HepG2 (cell line): ENCODE data around the gene STK39. TPM values are rescaled to one million over a fixed set of nuclear protein-coding genes. Genes with fewer than 3 reads are reported as not detected.

ENCODE experiments used
- FOXK1 ChIP-seq: sonication (generic); formaldehyde crosslinking; IDR thresholded peaks from 2 replicates; pipeline ENCODE4 v1.4.0; 2020; ENCODE audit warnings: low read depth, missing genetic modification reagents, borderline replicate concordance
- GABPA ChIP-seq, 2 experiments: IDR thresholded peaks; 2 replicates each; pipeline ENCODE4 v1.6.1; 2011 to 2016; ENCODE audit warnings: low read depth in 2 of 2, low read length in 1 of 2, missing biosample characterization in 1 of 2, missing genetic modification characterization in 1 of 2
- HES4 ChIP-seq: sonication (generic); formaldehyde crosslinking; IDR thresholded peaks from 2 replicates; pipeline ENCODE4 v1.9.0; 2021; ENCODE audit warnings: mild to moderate bottlenecking, missing genetic modification reagents, borderline replicate concordance
- RNF2 ChIP-seq: fragments of 450-650 bp; conservative IDR thresholded peaks from 2 replicates; pipeline ENCODE4 v1.6.1; 2016; ENCODE audit warnings: low read depth
- SAP130 ChIP-seq: IDR thresholded peaks from 2 replicates; pipeline ENCODE4 v1.6.1; 2016; ENCODE audit warnings: low read depth
- SMAD9 ChIP-seq: sonication (generic); formaldehyde crosslinking; IDR thresholded peaks from 2 replicates; pipeline ENCODE4 v1.5.1; 2020; ENCODE audit warnings: mild to moderate bottlenecking, missing genetic modification reagents
- UBTF ChIP-seq: sonication (generic); formaldehyde crosslinking; IDR thresholded peaks from 2 replicates; pipeline ENCODE4 v1.4.0; 2020; ENCODE audit warnings: mild to moderate bottlenecking, missing genetic modification reagents
- ZBTB3 ChIP-seq: sonication (generic); formaldehyde crosslinking; IDR thresholded peaks from 2 replicates; pipeline ENCODE4 v1.4.0; 2020; ENCODE audit warnings: low read depth, mild to moderate bottlenecking, moderate library complexity, missing genetic modification reagents, borderline replicate concordance
- ZBTB34 ChIP-seq: sonication (generic); formaldehyde crosslinking; IDR thresholded peaks from 2 replicates; pipeline ENCODE4 v1.8.0; 2022; ENCODE audit warnings: mild to moderate bottlenecking, missing genetic modification reagents
- ZFP1 ChIP-seq: IDR thresholded peaks from 2 replicates; pipeline ENCODE4 v1.6.1; 2016
- ZNF124 ChIP-seq: sonication (generic); formaldehyde crosslinking; IDR thresholded peaks from 2 replicates; pipeline ENCODE4 v1.4.0; 2020; ENCODE audit warnings: missing genetic modification reagents
- ZNF326 ChIP-seq: sonication (generic); formaldehyde crosslinking; IDR thresholded peaks from 2 replicates; pipeline ENCODE4 v1.4.0; 2020; ENCODE audit warnings: missing genetic modification reagents, borderline replicate concordance
- ZNF382 ChIP-seq: sonication (generic); formaldehyde crosslinking; IDR thresholded peaks from 2 replicates; pipeline ENCODE4 v1.5.0; 2020; ENCODE audit warnings: missing genetic modification reagents, mild to moderate bottlenecking, borderline replicate concordance
- ZNF460 ChIP-seq: sonication (generic); formaldehyde crosslinking; IDR thresholded peaks from 2 replicates; pipeline ENCODE4 v1.5.1; 2020; ENCODE audit warnings: missing genetic modification reagents, mild to moderate bottlenecking, borderline replicate concordance
- ZNF510 ChIP-seq: sonication (generic); formaldehyde crosslinking; IDR thresholded peaks from 2 replicates; pipeline ENCODE4 v1.4.0; 2020; ENCODE audit warnings: low read depth, mild to moderate bottlenecking, missing genetic modification reagents
- ZNF660 ChIP-seq: sonication (generic); formaldehyde crosslinking; IDR thresholded peaks from 2 replicates; pipeline ENCODE4 v1.5.1; 2020; ENCODE audit warnings: mild to moderate bottlenecking, low read depth, missing genetic modification reagents, borderline replicate concordance
- ZNF800 ChIP-seq: sonication (generic); formaldehyde crosslinking; IDR thresholded peaks from 2 replicates; pipeline ENCODE4 v1.4.0; 2020; ENCODE audit warnings: missing genetic modification reagents
- ZNF841 ChIP-seq: sonication (generic); formaldehyde crosslinking; IDR thresholded peaks from 2 replicates; pipeline ENCODE4 v1.8.1; 2023; ENCODE audit warnings: missing genetic modification reagents, borderline replicate concordance
- ZSCAN29 ChIP-seq: sonication (generic); formaldehyde crosslinking; conservative IDR thresholded peaks from 2 replicates; pipeline ENCODE4 v1.4.0; 2020; ENCODE audit warnings: mild to moderate bottlenecking, missing genetic modification reagents
- polyA plus RNA-seq, 8 experiments: library from polyadenylated mRNA; depleted of rRNA in 3 of 8; stranded (reverse) in 7 of 8; unstranded in 1 of 8; fragments of >200 nt; fragmentation: Illumina TruSeq in 4 of 8; extraction: Trizol in 4 of 8; gene quantifications; 2 replicates each; pipeline versions ENCODE4 v1.2.1 to v1.2.3, GENCODE V29; 2011 to 2016; ENCODE audit warnings: low read depth in 4 of 8, missing spikeins in 1 of 8, mixed read lengths in 1 of 8; ENCODE audit not compliant: insufficient read depth in 1 of 8
- total RNA-seq, 5 experiments: library from RNA; depleted of rRNA; stranded (reverse); fragments of >200 nt; fragmentation: Illumina TruSeq; extraction: Trizol; gene quantifications; 2 replicates each; pipeline ENCODE4 v1.2.3, GENCODE V29; 2016; ENCODE audit warnings: low read depth in 1 of 5
- TF ChIP-seq, protein P1 (sequence below): sonication (generic); formaldehyde crosslinking; conservative IDR thresholded peaks from 2 replicates; pipeline ENCODE4 v1.4.0; 2020; ENCODE audit warnings: missing genetic modification reagents
- TF ChIP-seq, protein P2 (sequence below): sonication (generic); formaldehyde crosslinking; IDR thresholded peaks from 2 replicates; pipeline ENCODE4 v1.9.0; 2021; ENCODE audit warnings: missing genetic modification reagents, borderline replicate concordance

The STK39 gene
- total and polyA plus RNA-seq, 2 of the 13 experiments (the other 11 are each of a cell fraction or from before 2014, with no cell fraction given), result 27.3 to 38.4 TPM

- TF ChIP-seq GABPA (IDR thresholded peaks at IDR 0.05; ENCODE audit: low read depth, low read length) (no peak), GABPA (CRISPR knock-in tag; IDR thresholded peaks at IDR 0.05; ENCODE audit: low read depth) (no peak), ZSCAN29 (CRISPR knock-in tag) (no peak), SAP130 (CRISPR knock-in tag) (peak; percentile 45; the same call in 1 of the 2 replicates), SMAD9 (CRISPR knock-in tag) (no peak), ZNF510 (CRISPR knock-in tag) (no peak), ZNF660 (no peak), ZBTB3 (CRISPR knock-in tag) (no peak), UBTF (CRISPR knock-in tag) (peak; percentile 44; the same call in 1 of the 2 replicates), ZNF800 (CRISPR knock-in tag) (0 out of 2 replicates have a peak, but pooled peaks have one; percentile 37), ZNF124 (CRISPR knock-in tag) (no peak; the same call in 1 of the 2 replicates), ZNF841 (CRISPR knock-in tag) (no peak), FOXK1 (CRISPR knock-in tag) (0 out of 2 replicates have a peak, but pooled peaks have one; percentile 23), ZNF460 (CRISPR knock-in tag) (no peak), ZFP1 (CRISPR knock-in tag) (no peak), HES4 (CRISPR knock-in tag) (no peak), ZBTB34 (CRISPR knock-in tag) (no peak), ZNF326 (CRISPR knock-in tag) (no peak), RNF2 (no peak), ZNF382 (no peak)
- TF ChIP-seq, protein P1, sequence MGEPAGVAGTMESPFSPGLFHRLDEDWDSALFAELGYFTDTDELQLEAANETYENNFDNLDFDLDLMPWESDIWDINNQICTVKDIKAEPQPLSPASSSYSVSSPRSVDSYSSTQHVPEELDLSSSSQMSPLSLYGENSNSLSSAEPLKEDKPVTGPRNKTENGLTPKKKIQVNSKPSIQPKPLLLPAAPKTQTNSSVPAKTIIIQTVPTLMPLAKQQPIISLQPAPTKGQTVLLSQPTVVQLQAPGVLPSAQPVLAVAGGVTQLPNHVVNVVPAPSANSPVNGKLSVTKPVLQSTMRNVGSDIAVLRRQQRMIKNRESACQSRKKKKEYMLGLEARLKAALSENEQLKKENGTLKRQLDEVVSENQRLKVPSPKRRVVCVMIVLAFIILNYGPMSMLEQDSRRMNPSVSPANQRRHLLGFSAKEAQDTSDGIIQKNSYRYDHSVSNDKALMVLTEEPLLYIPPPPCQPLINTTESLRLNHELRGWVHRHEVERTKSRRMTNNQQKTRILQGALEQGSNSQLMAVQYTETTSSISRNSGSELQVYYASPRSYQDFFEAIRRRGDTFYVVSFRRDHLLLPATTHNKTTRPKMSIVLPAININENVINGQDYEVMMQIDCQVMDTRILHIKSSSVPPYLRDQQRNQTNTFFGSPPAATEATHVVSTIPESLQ (CRISPR knock-in tag), result no peak
- TF ChIP-seq, protein P2, sequence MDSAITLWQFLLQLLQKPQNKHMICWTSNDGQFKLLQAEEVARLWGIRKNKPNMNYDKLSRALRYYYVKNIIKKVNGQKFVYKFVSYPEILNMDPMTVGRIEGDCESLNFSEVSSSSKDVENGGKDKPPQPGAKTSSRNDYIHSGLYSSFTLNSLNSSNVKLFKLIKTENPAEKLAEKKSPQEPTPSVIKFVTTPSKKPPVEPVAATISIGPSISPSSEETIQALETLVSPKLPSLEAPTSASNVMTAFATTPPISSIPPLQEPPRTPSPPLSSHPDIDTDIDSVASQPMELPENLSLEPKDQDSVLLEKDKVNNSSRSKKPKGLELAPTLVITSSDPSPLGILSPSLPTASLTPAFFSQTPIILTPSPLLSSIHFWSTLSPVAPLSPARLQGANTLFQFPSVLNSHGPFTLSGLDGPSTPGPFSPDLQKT (CRISPR knock-in tag), result no peak
Observed at GRCh38 chr2:168166902-168167510, 80.4 kb downstream of the STK39 start (continued).
